ENCODE results near the gene ANXA6.
A peak's percentile ranks its signal among the peaks of the same experiment; 100 is the strongest.

ANXA6 gene

DNA sequence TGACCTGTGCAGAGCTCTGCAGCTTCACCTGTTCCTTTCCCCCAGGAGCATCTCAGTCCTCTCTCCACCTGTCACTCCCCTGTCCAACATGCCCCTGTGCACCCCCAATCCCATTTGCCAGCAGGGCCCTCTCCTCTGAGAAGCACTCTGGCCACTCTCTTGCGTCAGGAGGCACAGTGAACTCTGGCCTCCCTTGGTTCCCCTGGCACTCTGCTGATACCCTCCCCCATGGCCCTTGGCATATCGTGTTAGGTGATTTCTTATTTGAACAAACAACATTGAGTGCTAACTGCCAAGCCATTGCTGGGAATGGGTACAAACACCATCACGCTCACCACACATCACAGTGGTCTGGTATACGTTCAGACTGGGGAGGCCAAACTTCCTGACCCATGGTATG lies 55.8 kb downstream of the ANXA6 start:
- DNase-seq (ENCODE audit: low read depth in 2 of 2) = no peak

DNA sequence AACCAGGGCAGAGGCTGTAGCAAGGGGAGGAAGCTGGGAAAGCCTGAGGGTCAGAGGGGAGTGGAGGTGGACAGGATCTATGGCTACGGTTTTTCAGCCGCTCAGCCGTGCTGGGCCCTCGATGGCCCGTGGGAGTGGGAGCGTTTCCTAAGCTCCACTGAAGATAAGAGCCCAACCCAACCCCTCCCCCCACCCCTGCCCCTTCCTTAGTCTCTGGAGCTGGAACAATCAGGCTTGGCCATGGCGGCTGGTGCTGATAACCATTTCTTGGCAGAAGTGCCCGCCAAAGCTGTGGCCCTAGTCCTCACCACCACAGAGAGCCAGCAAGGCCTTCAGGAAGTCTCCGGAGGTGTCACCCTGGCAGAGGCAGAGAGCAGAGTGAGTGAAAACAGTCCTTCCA lies 56.4 kb downstream of the ANXA6 start:
- no peak for DNase-seq (ENCODE audit: low read depth in 2 of 2)

DNA sequence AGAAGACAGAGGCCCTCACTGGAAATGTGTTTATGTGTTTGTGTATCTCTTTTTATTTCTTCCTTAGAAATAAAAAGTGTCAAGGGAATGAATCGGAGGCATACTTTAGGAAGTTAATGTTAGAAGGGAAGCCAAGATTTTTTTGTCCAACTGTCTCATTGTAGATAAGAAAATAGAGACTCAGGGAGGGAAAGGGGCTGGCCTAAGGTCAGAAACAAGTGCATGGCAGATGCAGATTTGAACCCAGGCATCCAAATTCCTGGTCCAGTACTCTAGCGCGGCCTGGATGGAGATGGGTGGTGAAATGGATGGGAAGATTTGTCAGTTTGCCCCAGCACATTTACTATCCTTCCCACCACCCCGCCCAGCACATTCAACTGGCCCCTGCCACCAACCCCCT lies 56.9 kb downstream of the ANXA6 start:
- DNase-seq (ENCODE audit: low read depth in 2 of 2) = no peak

DNA sequence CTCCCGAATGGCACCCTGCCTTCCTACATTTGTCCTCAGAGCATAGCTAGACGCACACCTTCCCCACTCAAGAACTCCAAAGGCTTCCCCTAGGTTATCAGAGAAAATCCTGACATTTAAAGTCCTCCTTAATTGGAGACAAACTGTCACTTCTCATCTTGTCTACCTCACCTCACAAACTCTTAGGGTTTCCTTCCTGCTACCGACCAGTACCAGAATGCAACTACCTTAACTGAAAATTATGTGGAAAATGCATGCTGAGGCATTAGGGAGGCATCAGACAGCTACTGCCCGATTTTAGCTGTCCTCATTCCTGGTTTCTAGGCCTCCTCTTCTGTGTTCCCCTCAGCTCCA lies 58.8 kb downstream of the ANXA6 start:
- no peak for DNase-seq (ENCODE audit: low read depth in 2 of 2)

DNA sequence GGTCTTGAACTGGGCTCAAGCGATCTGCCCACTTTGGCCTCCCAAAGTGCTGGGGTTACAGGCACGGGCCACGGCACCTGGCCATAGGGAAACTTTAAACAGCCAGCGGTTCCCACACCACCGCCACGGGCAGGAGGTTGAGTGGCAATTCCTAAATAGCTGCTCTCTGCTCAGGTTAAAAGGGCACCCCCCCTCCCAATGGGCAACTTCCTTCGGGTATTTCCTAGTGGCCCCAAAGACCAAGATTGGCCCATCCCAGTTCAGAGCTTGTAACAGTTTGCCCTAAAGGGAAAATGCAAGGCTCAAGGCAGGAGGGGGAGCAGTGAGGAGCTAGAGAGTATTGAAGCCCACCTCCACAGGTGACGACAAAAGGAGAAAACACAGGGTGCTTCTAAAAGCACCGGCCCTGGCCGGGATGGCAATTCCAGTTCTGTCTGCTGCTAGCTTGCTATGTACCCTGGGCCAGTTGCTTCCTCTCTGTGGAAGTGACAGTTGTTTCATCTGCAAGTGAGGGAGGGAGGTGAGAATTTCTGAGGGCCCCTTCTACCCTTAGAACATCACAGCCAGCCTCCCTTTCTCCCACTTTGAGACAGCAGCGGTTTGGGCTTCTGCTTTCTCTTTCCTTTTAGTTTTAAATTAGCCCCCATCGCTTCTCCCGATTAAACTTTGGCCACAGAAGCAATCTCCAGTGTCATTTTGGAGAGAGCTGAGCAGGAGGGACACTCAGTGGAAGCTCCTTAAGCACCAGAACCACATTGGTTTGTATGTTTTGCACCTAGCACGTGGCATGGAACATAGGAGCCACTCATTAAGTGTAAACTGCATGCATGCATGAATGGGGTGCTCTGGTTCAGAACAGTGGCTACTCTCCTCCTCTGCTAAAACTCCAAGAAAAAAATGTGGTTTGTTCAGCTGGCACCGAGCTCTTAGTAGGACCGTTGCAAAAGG lies 59.5 kb downstream of the ANXA6 start:
- no peak for DNase-seq (ENCODE audit: low read depth in 2 of 2)

DNA sequence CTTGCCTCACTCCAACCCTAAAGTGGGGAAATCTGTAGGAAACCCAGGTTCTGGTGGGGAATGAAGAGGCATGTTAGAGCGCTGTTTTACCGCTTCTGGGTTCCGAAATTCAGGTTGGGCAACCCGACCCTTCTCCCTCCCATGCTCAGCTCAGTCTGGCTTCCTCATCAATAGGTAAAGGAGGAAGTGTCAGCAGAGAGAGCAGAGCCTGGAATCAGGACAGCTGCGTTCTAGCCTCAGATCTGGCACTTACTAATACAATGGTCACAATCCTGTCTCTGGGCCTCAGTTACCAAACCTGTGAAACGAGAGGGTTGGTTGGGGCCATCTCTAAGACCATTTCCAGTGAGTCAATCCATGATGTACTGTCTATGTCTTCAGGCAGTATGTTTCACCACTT lies 60.5 kb downstream of the ANXA6 start:
- DNase-seq (ENCODE audit: low read depth in 2 of 2) = no peak

DNA sequence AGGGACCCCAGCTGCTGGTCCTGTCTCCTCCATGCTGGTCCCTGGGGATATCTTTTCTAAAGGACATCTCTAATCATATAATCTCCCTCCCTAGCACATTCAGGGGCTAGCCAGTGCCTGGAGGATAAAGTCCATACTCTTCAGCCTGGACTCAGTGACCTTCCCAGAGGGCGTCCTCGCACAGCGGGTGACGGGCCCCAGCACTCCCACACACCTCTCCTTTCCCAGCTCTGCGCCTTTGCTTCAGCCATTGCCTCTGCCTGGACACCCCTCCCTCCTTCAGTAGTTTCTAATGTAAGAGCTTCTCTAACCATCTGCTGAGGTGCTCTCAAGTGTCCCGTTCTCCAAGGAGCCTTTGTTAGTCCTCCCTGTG lies 61.6 kb downstream of the ANXA6 start:
- no peak for DNase-seq (ENCODE audit: low read depth in 2 of 2)

DNA sequence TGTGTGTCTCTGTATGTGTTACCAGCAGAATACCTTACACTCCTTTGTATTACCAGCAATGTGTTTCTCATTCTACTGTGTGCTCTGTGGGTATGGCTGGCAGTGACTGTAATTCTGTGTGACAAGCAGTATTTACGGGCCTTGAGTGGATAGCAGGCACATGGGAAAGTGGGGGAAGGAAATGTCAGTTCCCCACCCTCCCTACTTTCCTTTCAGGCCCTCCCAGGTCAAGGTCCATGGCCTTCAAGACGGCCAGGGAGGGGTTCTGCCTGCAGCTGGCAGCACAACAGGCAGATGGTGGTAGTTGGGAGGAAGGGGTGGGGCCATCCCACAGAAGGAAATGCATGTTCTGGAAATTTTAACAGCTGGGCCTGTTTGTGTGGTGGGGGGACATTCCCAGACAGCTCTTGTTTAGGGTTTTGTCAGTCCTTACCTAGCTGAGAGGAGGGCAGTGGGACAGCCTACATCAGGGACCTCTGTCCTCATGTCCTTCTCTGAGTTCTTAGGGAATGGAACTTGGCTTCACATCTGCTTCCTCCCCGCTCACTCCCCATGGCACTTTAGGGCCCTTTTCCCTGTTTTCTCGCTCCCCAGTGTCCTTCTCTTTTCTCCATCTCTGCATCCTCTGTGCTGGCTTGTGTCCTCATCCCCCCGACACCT lies 62.1 kb downstream of the ANXA6 start:
- DNase-seq (ENCODE audit: low read depth in 2 of 2) = no peak

DNA sequence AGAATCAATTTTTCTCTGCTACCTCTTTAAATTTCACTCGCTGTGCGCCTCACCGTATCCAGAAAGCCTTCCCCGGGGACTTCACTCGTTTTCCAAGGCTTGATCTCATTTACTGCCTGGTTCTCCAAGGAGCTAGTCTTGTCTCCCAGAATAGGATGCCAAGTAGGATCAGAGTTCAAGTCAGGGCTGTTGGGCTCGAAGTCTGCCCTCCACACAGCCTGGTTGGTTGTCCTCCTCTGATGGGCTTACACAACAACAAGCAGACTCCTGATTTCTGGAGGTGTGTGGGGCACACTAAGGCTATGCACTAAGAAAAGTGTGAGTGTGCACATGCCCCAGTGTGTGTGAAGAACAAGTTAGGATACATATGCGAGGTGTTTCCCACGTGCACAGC lies 62.7 kb downstream of the ANXA6 start:
- no peak for DNase-seq (ENCODE audit: low read depth in 2 of 2)

DNA sequence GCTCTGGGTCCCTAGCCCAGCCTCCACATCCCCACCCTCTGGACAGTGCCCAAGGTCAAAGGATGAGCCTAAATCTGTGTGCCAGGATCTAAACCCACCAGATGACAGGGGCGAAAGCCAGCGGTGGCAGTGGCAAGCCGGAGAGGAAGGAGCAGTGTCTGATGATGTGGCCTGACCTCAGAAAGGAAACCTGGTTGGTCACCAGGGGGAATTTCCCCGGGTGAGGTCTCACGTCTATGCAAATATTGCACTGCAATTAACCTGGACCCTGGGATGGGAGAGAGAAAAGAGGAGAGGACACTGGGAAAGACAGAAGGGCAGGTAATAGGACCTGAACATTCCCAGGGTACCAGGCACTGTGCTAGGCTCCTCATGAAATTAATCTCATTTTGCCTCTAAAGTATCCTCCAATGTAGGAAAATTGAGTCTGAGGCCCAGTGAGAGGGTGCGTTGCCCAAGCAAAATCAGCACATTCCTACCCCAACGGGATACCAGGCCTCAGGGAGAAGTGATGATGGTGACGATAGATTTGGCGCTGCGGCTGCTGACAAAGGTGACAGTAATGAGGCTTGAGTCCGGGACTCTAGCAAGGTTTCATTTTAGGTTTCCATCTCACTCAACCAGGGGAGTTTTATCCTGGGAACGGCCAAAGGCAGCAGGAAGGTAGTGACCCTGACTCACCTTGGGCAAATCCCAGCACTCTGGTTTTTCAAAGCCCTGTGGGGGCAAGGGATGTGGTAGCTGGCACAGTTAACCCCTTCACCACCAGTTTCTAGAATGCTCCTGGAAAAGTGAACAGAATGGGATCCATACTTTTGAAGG lies 63.3 kb downstream of the ANXA6 start:
- peak in 1 of 2 experiments; percentile 63 for DNase-seq (ENCODE audit: low read depth in 2 of 2)

DNA sequence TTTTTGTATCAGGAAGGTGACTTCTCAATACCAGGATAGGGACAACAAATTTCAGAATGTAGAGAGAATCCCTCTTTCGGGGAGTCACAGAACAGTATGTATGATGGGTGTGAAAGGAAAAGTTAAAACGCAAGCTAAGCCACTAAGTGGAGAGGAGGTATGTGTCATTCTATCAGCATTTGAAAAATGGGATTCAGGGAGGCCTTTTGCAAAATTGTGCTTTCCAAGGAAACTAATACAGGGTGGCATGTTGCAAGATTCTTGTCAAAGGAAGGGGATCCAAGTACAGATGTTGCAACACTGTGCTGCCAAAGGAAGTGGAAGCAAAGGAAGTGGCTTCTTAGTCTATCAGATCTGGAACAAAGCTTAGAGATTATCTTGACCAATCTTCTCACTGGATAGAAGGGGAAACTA lies 64.1 kb downstream of the ANXA6 start:
- DNase-seq (ENCODE audit: low read depth in 2 of 2) = no peak

DNA sequence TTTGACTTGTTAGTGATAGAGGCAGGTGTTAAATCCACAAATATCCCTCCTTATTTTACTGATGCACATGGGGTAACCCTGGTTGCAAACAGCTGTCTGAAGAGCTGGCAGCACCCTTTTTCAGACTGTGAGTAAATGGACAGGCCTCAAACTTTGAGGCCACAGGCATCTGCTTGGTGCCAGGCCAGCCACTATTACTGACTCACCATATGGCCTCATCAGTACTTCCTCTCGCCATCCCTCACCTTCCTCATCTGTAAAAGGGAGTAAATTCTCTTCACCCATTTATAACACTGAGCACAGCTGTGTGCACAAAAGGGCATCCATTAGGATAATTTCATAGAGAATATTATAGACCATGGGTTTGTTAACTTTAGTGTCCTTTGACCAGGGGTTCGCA lies 64.8 kb downstream of the ANXA6 start:
- no peak for DNase-seq (ENCODE audit: low read depth in 2 of 2)

DNA sequence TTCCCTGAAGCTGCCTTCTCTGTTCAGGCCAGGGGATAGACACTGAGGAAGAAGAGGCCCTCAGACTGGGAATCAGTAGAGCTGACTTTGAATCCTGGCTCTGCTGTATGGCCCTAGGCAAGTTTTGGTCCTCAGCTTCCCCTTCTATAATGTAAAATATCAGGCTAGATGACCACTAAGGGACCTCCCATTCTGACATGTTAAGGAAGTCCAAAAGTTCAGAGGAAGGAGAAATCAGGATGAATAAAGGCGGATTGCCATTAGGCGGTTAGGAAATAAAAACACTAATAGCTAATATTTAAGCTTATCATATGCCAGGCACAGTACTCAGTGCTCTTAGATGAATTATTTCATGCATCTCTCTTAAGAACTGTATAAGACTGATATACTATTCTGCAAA lies 67.9 kb downstream of the ANXA6 start:
- DNase-seq (ENCODE audit: low read depth in 2 of 2) = no peak

DNA sequence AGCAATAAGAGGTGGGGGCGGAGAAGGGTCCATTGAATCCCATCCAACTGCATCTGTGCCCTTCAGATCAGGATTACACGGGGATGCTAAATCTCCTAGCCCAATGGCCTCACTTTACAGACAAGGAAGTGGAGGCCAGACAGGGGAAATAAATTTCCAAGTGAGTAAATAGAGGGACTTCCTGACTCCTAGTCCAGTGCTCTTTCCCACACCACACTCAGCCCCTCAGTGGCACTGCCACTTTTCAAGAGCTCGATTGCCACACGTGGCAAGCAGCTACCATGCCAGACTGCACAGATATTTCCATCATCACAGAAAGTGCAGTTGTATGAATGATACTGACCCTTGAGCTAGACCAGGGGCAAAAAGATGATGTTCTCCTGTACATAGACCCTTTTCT lies 68.6 kb downstream of the ANXA6 start:
- no peak for DNase-seq (ENCODE audit: low read depth in 2 of 2)

DNA sequence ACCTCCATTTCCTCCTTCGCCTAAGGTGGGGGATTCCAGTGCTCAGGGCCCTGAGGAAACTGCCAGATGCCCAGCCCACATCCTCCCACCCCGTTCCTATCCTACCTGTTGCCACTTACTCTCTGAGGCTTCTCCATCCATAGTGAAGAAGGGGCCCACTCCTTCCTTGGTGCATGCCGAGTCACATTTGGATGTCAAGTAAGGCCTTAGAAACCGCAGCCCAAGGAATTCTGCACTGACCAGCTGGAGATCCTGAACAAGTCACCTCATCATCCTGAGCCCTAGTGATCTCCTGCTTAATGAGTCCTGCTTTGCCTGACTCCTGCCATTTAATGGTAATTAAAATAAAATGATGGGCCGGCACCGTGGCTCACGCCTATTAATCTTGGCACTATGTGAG lies 70.1 kb downstream of the ANXA6 start:
- no peak for DNase-seq (ENCODE audit: low read depth in 2 of 2)

DNA sequence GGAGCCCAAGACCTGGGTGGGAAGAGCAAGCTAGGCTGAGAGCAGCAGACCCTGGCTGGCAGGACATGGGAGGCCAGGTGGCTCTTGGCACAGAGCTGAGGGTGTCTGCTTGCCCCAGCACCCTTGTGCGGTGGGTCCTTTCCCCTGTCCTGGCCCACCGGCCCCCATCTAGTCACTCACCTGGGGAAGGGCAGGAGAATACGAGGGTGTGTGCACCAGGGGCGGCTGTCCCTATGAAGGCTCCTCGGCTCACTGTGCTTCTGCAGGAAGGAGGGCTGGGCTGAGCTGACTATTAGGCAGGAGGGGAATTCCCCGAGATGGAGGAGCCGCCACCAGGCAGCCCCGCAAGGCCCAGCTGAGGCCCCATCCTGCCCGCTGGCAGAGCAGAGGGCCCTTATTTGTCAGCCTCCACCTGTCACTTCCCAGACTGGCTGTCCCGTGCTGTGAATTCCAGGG lies 70.6 kb downstream of the ANXA6 start:
- DNase-seq (ENCODE audit: low read depth in 2 of 2) = peak; percentile 59 to 63

DNA sequence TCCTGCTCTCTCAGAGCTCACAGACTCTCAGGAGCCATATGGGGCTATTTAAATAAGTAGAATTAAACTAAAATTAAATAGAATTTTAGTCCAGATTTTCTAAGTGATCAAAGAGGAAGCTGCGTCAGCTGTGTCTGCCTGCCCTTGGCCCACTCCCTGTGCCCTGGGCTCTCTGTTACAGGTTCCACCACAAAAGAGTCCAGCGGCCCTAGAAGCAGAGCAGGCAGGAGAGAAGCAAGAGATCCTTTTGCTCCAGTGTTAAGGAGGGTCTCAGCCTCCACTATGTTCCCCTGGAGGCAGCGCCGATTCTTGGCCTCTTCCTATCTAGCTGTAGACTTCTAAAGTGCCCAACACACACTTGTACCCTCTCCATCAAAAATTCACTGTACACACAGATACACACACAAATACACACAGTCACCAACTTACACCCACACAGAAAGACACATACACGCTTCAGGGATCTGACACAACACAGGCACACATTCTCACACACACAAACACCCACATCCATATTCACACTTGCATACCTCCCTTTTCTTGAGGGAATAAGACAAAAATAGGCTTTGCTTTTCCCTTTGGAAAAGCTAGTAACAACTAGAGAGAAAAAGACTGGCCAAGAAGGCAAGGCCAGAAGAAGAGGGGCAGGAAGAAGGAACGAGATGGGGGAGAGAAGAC lies 71.2 kb downstream of the ANXA6 start:
- no peak for DNase-seq (ENCODE audit: low read depth in 2 of 2)

DNA sequence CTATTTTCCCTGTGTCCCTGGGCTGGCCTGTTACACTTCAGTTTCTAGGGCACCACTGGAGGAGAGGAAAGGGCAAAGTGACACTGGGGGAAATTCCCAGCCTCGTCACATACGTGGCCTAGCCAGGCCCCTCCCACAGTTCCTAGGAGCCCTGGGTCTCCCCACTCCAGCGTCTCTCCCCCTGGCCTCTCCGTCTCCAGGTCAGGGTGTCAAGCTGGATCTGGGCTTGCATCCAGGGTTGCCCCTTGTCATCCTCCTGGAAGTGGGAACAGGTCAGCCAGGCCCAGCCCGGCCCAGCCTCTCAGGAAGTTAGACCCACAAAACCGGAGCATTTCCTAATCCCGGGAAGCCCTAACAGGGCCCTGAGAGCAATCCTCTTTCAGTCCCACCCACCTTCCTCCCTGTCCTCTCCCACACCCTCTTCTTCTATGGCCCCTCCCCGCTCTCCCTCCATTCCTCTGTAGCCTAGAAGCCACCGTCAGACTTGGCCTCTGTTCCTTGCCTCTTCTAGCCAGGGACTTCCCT lies 72.0 kb downstream of the ANXA6 start:
- peak in 1 of 2 experiments; percentile 17 for DNase-seq (ENCODE audit: low read depth in 2 of 2)

DNA sequence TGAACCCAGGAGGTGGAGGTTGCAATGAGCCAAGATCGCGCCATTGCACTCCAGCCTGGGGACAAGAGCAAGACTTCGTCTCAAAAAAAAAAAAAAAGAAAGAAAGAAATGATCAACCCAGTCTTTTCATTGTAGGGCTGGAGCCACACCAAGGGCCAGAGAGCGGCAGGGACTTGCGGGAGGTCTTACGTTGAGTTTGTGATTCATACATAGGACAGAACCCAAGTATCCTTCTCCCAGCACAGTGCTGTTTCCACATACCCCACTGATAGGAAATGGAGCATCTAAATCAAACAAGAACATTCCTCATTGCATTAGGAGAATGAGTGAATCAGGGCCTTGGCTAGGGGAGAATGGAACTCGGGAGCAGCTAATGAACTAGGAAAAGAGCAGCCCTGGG lies 73.2 kb downstream of the ANXA6 start:
- DNase-seq (ENCODE audit: low read depth in 2 of 2) = no peak

DNA sequence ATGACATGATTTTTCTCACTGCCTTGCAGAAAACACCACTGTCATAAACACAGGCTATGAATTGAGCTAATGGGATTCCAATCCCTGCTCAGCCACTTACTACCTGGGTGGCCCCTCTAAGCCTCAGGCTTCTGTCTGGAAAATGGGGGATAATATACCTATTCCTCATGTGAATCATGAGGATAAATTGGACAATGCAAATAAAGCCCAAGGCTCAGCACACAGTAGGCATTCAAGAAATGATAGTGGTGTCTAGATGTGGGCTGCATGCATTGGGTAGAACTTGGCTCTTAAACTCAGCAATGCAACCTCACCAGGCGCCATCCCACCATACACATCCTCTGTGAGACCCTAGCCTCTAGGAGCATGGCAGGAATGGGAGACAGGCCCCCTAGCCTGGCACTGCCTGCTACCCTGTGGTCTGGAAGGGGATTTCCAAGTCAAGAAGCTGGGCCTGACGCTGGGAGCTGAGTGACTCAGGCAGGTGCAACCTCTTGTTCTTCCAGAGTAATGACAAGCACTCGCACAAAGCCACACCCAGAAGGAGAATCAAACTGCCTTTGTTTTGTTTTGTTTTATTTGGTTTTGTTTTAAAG lies 74.4 kb downstream of the ANXA6 start:
- peak; percentile 57 to 62 for DNase-seq (ENCODE audit: low read depth in 2 of 2)

DNA sequence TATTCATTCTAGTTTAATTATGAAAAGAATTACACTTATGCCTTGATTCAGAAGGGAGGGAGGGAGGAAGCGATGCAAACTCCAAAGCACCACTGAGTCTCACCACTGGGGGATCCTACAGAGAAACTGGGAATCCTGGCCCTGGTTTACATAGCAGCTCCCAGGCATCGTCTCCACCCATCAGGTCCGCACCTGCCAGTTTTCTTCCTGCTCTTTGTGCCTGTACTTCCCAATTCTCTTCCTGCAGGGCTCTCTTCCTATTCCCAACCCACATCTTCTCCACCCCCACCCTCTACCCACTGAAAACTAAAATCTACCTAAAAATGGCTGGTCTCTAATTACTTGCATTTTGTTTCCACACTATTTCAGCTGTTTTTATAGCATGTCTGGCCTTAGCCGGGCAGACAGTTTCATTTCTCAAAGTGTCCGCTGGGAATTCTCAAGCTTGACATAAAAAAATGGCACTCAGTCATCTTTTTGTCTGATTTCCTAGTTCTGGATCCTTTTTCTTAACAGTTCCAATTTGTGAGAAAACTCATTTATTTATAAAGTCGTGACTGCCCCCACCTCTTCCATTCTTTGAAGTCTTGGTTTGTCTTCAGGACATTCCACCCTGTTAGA lies 75.2 kb downstream of the ANXA6 start:
- DNase-seq (ENCODE audit: low read depth in 2 of 2) = no peak
